K562 (cell line): ENCODE data around the gene TFPT. TPM values are rescaled to one million over a fixed set of nuclear protein-coding genes. Genes with fewer than 3 reads are reported as not detected.

Experiments
- CBFA2T2 ChIP-seq: fragments of 450-650 bp; conservative IDR thresholded peaks from 2 replicates; pipeline ENCODE4 v1.6.1; 2017; ENCODE audit warnings: mild to moderate bottlenecking
- DDX20 ChIP-seq: fragments of 450-650 bp; IDR thresholded peaks from 2 replicates; pipeline ENCODE4 v1.6.1; 2016; ENCODE audit warnings: missing genetic modification characterization, low read depth, mild to moderate bottlenecking, missing compliant biosample characterization, moderate library complexity
- FOXP1 ChIP-seq: sonication (generic); formaldehyde crosslinking; IDR thresholded peaks from 2 replicates; pipeline ENCODE4 v1.8.0; 2022; ENCODE audit warnings: mild to moderate bottlenecking, missing genetic modification reagents
- ILF3 ChIP-seq: fragments of 450-650 bp; IDR thresholded peaks from 2 replicates; pipeline ENCODE4 v1.6.1; 2018; ENCODE audit warnings: antibody characterized with exemption, mild to moderate bottlenecking, moderate library complexity, borderline replicate concordance
- KLF6 ChIP-seq: fragments of 250-450 bp; sonication (Bioruptor Pico); IDR thresholded peaks from 2 replicates; pipeline ENCODE4 v1.4.0; 2020; ENCODE audit warnings: mild to moderate bottlenecking, moderate library complexity, borderline replicate concordance
- MYC ChIP-seq, 2 experiments: fragments of 250-450 bp in 1 of 2; sonication (Bioruptor Pico) in 1 of 2; IDR thresholded peaks; 2 replicates each; pipeline versions ENCODE4 v1.5.1 to v1.6.1; 2012 to 2021; ENCODE audit warnings: low read depth in 2 of 2, borderline replicate concordance in 1 of 2, improper control_type of control experiment in 1 of 2, low read length in 1 of 2, mild to moderate bottlenecking in 1 of 2, moderate library complexity in 1 of 2
- NUFIP1 ChIP-seq: fragments of 450-650 bp; IDR thresholded peaks from 2 replicates; pipeline ENCODE4 v1.6.1; 2018; ENCODE audit not compliant: partially characterized antibody
- SETDB1 ChIP-seq: IDR thresholded peaks from one replicate; pipeline ENCODE4 v1.6.1; 2012; ENCODE audit warnings: low read length, control low read depth, inconsistent platforms
- SLC30A9 ChIP-seq: fragments of 250-450 bp; sonication (Bioruptor Pico); IDR thresholded peaks from 2 replicates; pipeline ENCODE4 v1.8.0; 2022; ENCODE audit warnings: mild to moderate bottlenecking, moderate library complexity
- THRAP3 ChIP-seq: fragments of 450-650 bp; IDR thresholded peaks from 2 replicates; pipeline ENCODE4 v1.6.1; 2016; ENCODE audit warnings: mild to moderate bottlenecking, inconsistent platforms, borderline replicate concordance
- ZNF41 ChIP-seq: fragments of 250-450 bp; sonication (Bioruptor Pico); conservative IDR thresholded peaks from 2 replicates; pipeline ENCODE4 v1.4.0; 2020; ENCODE audit warnings: mild to moderate bottlenecking
- ZNF518B ChIP-seq: fragments of 250-450 bp; sonication (Bioruptor Pico); IDR thresholded peaks from 2 replicates; pipeline ENCODE4 v1.5.0; 2021; ENCODE audit warnings: mild to moderate bottlenecking, moderate library complexity
- ZNF586 ChIP-seq: fragments of 450-650 bp; formaldehyde crosslinking; conservative IDR thresholded peaks from 2 replicates; pipeline ENCODE4 v1.4.0; 2020; ENCODE audit warnings: mild to moderate bottlenecking, moderate library complexity
- ZNF707 ChIP-seq: fragments of 250-450 bp; sonication (Bioruptor Pico); conservative IDR thresholded peaks from 2 replicates; pipeline ENCODE4 v1.8.0; 2022; ENCODE audit warnings: inconsistent platforms, mild to moderate bottlenecking, moderate library complexity
- polyA plus RNA-seq, 8 experiments: library from polyadenylated mRNA; depleted of rRNA in 4 of 8; stranded (reverse) in 5 of 8; unstranded in 3 of 8; fragments of >200 nt; fragmentation: Nextera tagmentation in 2 of 8; fragmentation: Illumina TruSeq in 1 of 8; extraction: Ambion mirVana in 2 of 8; extraction: Trizol in 1 of 8; gene quantifications; 2 replicates each; pipeline versions ENCODE4 v1.2.1 to v1.2.3, GENCODE V29; 2011 to 2014; ENCODE audit warnings: inconsistent platforms in 1 of 8, missing spikeins in 1 of 8
- total RNA-seq, 7 experiments: library from RNA; depleted of rRNA in 6 of 7; stranded (reverse); fragments of >200 nt in 6 of 7; fragmentation: Illumina TruSeq in 2 of 7; extraction: Trizol in 2 of 7; gene quantifications; 2 replicates each; pipeline versions ENCODE4 v1.2.1 to v1.2.3, GENCODE V29; 2011 to 2021; ENCODE audit warnings: low replicate concordance in 1 of 7
- TF ChIP-seq, protein P1 (sequence below): sonication (generic); formaldehyde crosslinking; IDR thresholded peaks from 2 replicates; pipeline ENCODE4 v1.8.0; 2022; ENCODE audit warnings: mild to moderate bottlenecking, missing genetic modification reagents, borderline replicate concordance
- TF ChIP-seq, protein P2 (sequence below): fragments of 250-450 bp; sonication (Bioruptor Pico); IDR thresholded peaks from 2 replicates; pipeline ENCODE4 v1.4.0; 2020

TFPT gene
- total and polyA plus RNA-seq, 9 of the 15 experiments (the other 6 are each of a cell fraction or from before 2014, with no cell fraction given): 0.72 to 16.4 (median 9.2) TPM

GRCh38 chr19:54159352-54160181 lies 44.1 kb upstream of the TFPT start, which contains the start of gene LENG1 (continued):
- TF ChIP-seq THRAP3 (no peak), ZNF586 (CRISPR knock-in tag) (no peak), CBFA2T2 (no peak), ILF3 (no peak), FOXP1 (no peak), ZNF707 (CRISPR knock-in tag) (no peak), KLF6 (CRISPR knock-in tag) (peak; percentile 30; the same call in 1 of the 2 replicates), MYC (IDR thresholded peaks at IDR 0.05; ENCODE audit: low read depth, low read length) (peak; percentile 23), MYC (CRISPR knock-in tag; IDR thresholded peaks at IDR 0.05; ENCODE audit: borderline replicate concordance, low read depth) (no peak), ZNF518B (CRISPR knock-in tag) (no peak), NUFIP1 (no peak), SETDB1 (no peak), DDX20 (tag) (no peak), SLC30A9 (CRISPR knock-in tag) (no peak), ZNF41 (no peak)
- TF ChIP-seq, protein P1, sequence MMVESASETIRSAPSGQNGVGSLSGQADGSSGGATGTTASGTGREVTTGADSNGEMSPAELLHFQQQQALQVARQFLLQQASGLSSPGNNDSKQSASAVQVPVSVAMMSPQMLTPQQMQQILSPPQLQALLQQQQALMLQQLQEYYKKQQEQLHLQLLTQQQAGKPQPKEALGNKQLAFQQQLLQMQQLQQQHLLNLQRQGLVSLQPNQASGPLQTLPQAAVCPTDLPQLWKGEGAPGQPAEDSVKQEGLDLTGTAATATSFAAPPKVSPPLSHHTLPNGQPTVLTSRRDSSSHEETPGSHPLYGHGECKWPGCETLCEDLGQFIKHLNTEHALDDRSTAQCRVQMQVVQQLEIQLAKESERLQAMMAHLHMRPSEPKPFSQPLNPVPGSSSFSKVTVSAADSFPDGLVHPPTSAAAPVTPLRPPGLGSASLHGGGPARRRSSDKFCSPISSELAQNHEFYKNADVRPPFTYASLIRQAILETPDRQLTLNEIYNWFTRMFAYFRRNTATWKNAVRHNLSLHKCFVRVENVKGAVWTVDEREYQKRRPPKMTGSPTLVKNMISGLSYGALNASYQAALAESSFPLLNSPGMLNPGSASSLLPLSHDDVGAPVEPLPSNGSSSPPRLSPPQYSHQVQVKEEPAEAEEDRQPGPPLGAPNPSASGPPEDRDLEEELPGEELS (CRISPR knock-in tag): no peak
- TF ChIP-seq, protein P2, sequence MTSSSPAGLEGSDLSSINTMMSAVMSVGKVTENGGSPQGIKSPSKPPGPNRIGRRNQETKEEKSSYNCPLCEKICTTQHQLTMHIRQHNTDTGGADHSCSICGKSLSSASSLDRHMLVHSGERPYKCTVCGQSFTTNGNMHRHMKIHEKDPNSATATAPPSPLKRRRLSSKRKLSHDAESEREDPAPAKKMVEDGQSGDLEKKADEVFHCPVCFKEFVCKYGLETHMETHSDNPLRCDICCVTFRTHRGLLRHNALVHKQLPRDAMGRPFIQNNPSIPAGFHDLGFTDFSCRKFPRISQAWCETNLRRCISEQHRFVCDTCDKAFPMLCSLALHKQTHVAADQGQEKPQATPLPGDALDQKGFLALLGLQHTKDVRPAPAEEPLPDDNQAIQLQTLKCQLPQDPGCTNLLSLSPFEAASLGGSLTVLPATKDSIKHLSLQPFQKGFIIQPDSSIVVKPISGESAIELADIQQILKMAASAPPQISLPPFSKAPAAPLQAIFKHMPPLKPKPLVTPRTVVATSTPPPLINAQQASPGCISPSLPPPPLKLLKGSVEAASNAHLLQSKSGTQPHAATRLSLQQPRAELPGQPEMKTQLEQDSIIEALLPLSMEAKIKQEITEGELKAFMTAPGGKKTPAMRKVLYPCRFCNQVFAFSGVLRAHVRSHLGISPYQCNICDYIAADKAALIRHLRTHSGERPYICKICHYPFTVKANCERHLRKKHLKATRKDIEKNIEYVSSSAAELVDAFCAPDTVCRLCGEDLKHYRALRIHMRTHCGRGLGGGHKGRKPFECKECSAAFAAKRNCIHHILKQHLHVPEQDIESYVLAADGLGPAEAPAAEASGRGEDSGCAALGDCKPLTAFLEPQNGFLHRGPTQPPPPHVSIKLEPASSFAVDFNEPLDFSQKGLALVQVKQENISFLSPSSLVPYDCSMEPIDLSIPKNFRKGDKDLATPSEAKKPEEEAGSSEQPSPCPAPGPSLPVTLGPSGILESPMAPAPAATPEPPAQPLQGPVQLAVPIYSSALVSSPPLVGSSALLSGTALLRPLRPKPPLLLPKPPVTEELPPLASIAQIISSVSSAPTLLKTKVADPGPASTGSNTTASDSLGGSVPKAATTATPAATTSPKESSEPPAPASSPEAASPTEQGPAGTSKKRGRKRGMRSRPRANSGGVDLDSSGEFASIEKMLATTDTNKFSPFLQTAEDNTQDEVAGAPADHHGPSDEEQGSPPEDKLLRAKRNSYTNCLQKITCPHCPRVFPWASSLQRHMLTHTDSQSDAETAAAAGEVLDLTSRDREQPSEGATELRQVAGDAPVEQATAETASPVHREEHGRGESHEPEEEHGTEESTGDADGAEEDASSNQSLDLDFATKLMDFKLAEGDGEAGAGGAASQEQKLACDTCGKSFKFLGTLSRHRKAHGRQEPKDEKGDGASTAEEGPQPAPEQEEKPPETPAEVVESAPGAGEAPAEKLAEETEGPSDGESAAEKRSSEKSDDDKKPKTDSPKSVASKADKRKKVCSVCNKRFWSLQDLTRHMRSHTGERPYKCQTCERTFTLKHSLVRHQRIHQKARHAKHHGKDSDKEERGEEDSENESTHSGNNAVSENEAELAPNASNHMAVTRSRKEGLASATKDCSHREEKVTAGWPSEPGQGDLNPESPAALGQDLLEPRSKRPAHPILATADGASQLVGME (CRISPR knock-in tag): 0 out of 2 replicates have a peak, but pooled peaks have one; percentile 39
